Mesenchymal stem cell (in vitro differentiated cells and primary cell): ENCODE data around the gene TCHHL1.

ENCODE experiments used
- DNase-seq: peaks from one replicate; pipeline ENCODE4 v3.0.0-alpha.2; 2013
- H2AFZ ChIP-seq: one replicate; pipeline ENCODE4 v1.6.1; 2013; ENCODE audit warnings: low read depth, mild to moderate bottlenecking, control low read depth, inconsistent platforms, low read length, moderate library complexity
- H2AK5ac ChIP-seq: 2 replicates; pipeline ENCODE4 v1.6.1; 2013; ENCODE audit warnings: low read length, moderate library complexity, mild to moderate bottlenecking, inconsistent platforms; ENCODE audit not compliant: severe bottlenecking
- H2BK120ac ChIP-seq: one replicate; pipeline ENCODE4 v1.6.1; 2013; ENCODE audit warnings: low read depth, mild to moderate bottlenecking, inconsistent platforms, low read length, moderate library complexity
- H2BK12ac ChIP-seq, 2 experiments: one replicate each; pipeline ENCODE4 v1.6.1; 2013; ENCODE audit warnings: inconsistent platforms in 2 of 2, low read length in 2 of 2, mild to moderate bottlenecking in 2 of 2, moderate library complexity in 2 of 2, control low read depth in 1 of 2
- H2BK15ac ChIP-seq: one replicate; pipeline ENCODE4 v1.6.1; 2013; ENCODE audit warnings: mild to moderate bottlenecking, low read depth, inconsistent platforms; ENCODE audit not compliant: poor library complexity, severe bottlenecking
- H2BK5ac ChIP-seq: 2 replicates; pipeline ENCODE4 v1.6.1; 2013; ENCODE audit warnings: low read depth, mild to moderate bottlenecking, low read length, control low read depth, inconsistent platforms; ENCODE audit not compliant: poor library complexity, severe bottlenecking
- H3K14ac ChIP-seq, 2 experiments: one replicate each; pipeline ENCODE4 v1.6.1; 2013; ENCODE audit warnings: inconsistent platforms in 2 of 2, low read length in 2 of 2, control low read depth in 1 of 2, mild to moderate bottlenecking in 1 of 2, moderate library complexity in 1 of 2
- H3K18ac ChIP-seq, 2 experiments: one replicate each; pipeline ENCODE4 v1.6.1; 2013; ENCODE audit warnings: inconsistent platforms in 2 of 2, low read length in 2 of 2, control low read depth in 1 of 2, low read depth in 1 of 2, mild to moderate bottlenecking in 1 of 2
- H3K23ac ChIP-seq, 2 experiments: one replicate each; pipeline ENCODE4 v1.6.1; 2013; ENCODE audit warnings: inconsistent platforms in 2 of 2, low read length in 2 of 2, mild to moderate bottlenecking in 2 of 2, moderate library complexity in 2 of 2, control low read depth in 1 of 2
- H3K27ac ChIP-seq: 2 replicates; pipeline ENCODE4 v1.5.1; 2013; ENCODE audit warnings: mild to moderate bottlenecking, moderate library complexity, low read length, control low read depth, inconsistent platforms; ENCODE audit not compliant: poor library complexity, severe bottlenecking
- H3K27me3 ChIP-seq, 2 experiments: 2 replicates each; pipeline versions ENCODE4 v1.6.1 to v1.7.0; 2013; ENCODE audit warnings: low read length in 2 of 2, mild to moderate bottlenecking in 2 of 2, moderate library complexity in 2 of 2, control low read depth in 1 of 2, inconsistent platforms in 1 of 2; ENCODE audit not compliant: control insufficient read depth in 1 of 2, insufficient read depth in 1 of 2
- H3K36me3 ChIP-seq, 2 experiments: 2 replicates each; pipeline versions ENCODE4 v1.6.1 to v1.7.0; 2013; ENCODE audit warnings: low read length in 2 of 2, control low read depth in 1 of 2, inconsistent platforms in 1 of 2, low read depth in 1 of 2, mild to moderate bottlenecking in 1 of 2; ENCODE audit not compliant: insufficient read depth in 2 of 2, control insufficient read depth in 1 of 2
- H3K4ac ChIP-seq, 2 experiments: one replicate each; pipeline ENCODE4 v1.6.1; 2013; ENCODE audit warnings: inconsistent platforms in 2 of 2, low read length in 2 of 2, mild to moderate bottlenecking in 2 of 2, moderate library complexity in 2 of 2, control low read depth in 1 of 2, low read depth in 1 of 2
- H3K4me1 ChIP-seq: 2 replicates; pipeline ENCODE4 v1.6.1; 2013; ENCODE audit warnings: low read depth, low read length, control low read depth; ENCODE audit not compliant: control insufficient read depth, insufficient read depth
- H3K4me2 ChIP-seq: 2 replicates; pipeline ENCODE4 v1.6.1; 2013; ENCODE audit warnings: low read length, mild to moderate bottlenecking, inconsistent platforms; ENCODE audit not compliant: poor library complexity, severe bottlenecking
- H3K4me3 ChIP-seq, 2 experiments: 2 replicates each; pipeline versions ENCODE4 v1.5.1 to v1.7.0; 2013; ENCODE audit warnings: low read length in 2 of 2, mild to moderate bottlenecking in 2 of 2, control low read depth in 1 of 2, low read depth in 1 of 2; ENCODE audit not compliant: insufficient read depth in 1 of 2
- H3K79me1 ChIP-seq: replicated peaks from 2 replicates; pipeline ENCODE4 v1.6.1; 2013; ENCODE audit warnings: mild to moderate bottlenecking, control low read depth, low read length, inconsistent platforms; ENCODE audit not compliant: poor library complexity, severe bottlenecking
- H3K9ac ChIP-seq: 2 replicates; pipeline ENCODE4 v1.7.0; 2013; ENCODE audit warnings: mild to moderate bottlenecking, low read length, moderate library complexity
- H3K9me3 ChIP-seq: 2 replicates; pipeline ENCODE4 v1.7.0; 2013; ENCODE audit warnings: mild to moderate bottlenecking, low read length; ENCODE audit not compliant: control insufficient read depth
- H4K8ac ChIP-seq: one replicate; pipeline ENCODE4 v1.6.1; 2013; ENCODE audit warnings: inconsistent platforms, mild to moderate bottlenecking, low read length, moderate library complexity
- H4K91ac ChIP-seq: one replicate; pipeline ENCODE4 v1.6.1; 2013; ENCODE audit warnings: mild to moderate bottlenecking, low read length, inconsistent platforms
- WGBS: methylation state at CpG from one replicate; pipeline ENCODE4 v1.1.7; 2013; ENCODE audit warnings: mixed read lengths; 5-methylcytosine and 5-hydroxymethylcytosine counted together

The TCHHL1 gene

DNA sequence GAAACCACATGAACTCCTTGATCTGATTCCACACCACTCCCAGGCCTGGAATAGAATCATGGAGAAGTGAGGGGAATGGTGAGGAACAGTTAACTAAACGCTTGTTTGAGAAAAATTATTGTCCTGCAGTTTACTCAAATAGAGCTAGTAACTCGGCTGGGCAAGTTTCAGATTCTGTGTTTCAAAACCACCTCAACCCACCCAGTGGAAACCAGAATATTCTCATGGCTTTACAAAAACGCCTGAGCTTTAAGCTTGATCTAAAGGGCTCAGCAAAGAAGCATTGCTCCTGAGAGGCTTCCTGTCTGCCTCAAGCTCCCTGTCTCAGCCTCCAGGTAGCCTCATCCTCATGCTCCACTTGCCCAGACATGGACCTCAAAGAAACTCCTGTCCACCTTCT lies 16.6 kb downstream of the TCHHL1 start:
- H3K4me3 ChIP-seq, result no peak overlapping the region
- H3K79me1 ChIP-seq, result no peaks in the 10 kb centered on the region

DNA sequence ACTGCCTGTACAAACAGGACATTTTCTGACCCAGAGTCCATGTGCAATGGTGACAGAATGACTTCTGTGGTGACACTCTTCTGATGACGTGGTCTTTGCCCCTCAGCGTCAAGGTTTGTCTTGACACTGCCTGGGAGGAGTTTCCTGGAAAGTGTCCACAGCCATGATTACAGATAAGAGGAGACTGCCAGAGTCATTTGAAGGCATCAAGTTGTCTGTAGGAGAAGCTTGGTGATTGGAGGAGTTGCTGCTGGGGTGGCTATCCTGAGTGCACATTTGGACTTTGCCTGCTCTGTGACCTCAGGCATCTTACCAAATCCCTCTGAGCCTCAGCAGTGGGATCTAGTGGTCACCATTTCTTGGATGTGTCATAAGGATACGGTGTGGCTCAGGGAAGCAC lies 17.7 kb downstream of the TCHHL1 start:
- H3K23ac ChIP-seq, result peak overlapping the region in 1 of 2 experiments; percentile 14
- H3K18ac ChIP-seq, result no peak overlapping the region
- H3K79me1 ChIP-seq, result no peaks in the 10 kb centered on the region
- no peak for DNase-seq
- H3K27ac ChIP-seq, result no peak overlapping the region
- H3K9me3 ChIP-seq, result no peaks in the 10 kb centered on the region
- H3K27me3 ChIP-seq, result peaks cover 15 to 63% of the 10 kb centered on the region in 2 experiments
- no peak overlapping the region for H4K8ac ChIP-seq
- no peak overlapping the region for H2BK5ac ChIP-seq
- H3K4me2 ChIP-seq, result no peak overlapping the region
- H3K4me3 ChIP-seq, result no peak overlapping the region
- H4K91ac ChIP-seq, result no peak overlapping the region
- no peak overlapping the region for H3K4ac ChIP-seq
- H3K36me3 ChIP-seq, result no peaks in the 10 kb centered on the region
- no peak overlapping the region for H2BK12ac ChIP-seq
- H2BK15ac ChIP-seq, result no peak overlapping the region
- no peak overlapping the region for H3K14ac ChIP-seq
- no peak overlapping the region for H2BK120ac ChIP-seq
- no peak overlapping the region for H2AFZ ChIP-seq
- H2AK5ac ChIP-seq, result no peak overlapping the region
- H3K9ac ChIP-seq, result no peak overlapping the region
- 61% methylated on average over 3 of the region's 3 CpGs for WGBS
- H3K4me1 ChIP-seq, result no peaks in the 10 kb centered on the region

More for the DNA sequence above, 16.6 kb downstream of the TCHHL1 start:
- Histone ChIP-seq H3K4me2 (no peak overlapping the region), H4K8ac (no peak overlapping the region), H2BK120ac (no peak overlapping the region), H3K14ac (no peak overlapping the region), H3K27me3 (peaks cover 11 to 59% of the 10 kb centered on the region in 2 experiments), H2AFZ (no peak overlapping the region), H3K27ac (no peak overlapping the region), H2BK12ac (no peak overlapping the region), H3K4me1 (no peaks in the 10 kb centered on the region), H3K36me3 (no peaks in the 10 kb centered on the region), H2BK15ac (no peak overlapping the region), H3K9ac (no peak overlapping the region), H3K23ac (no peak overlapping the region), H2AK5ac (no peak overlapping the region), H2BK5ac (no peak overlapping the region), H3K9me3 (no peaks in the 10 kb centered on the region), H4K91ac (no peak overlapping the region), H3K4ac (no peak overlapping the region), H3K18ac (no peak overlapping the region)
- WGBS, result 54% methylated on average over 3 of the region's 3 CpGs
- DNase-seq, result no peak

DNA sequence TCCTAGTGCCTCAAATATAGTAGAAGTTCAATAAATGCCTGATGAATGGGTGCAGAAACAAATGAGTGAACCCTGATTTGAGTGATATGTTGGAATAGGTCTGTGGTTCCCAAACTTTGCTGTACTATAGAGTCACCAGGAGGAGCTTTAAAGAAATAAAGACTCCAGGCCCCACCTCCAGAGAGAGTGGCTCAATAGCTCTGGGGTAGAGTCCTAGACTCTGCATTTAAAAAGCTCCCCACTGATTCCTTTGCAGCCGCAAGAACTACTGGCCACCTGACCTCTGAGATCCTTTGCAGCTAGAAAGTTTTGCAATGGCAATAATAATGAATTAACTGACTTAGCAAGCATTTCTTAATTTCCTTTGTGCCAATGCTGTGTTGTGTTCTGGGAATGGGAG lies 20.9 kb downstream of the TCHHL1 start:
- no peak overlapping the region for H2AFZ ChIP-seq
- no peaks in the 10 kb centered on the region for H3K4me1 ChIP-seq
- no peak overlapping the region for H3K9ac ChIP-seq
- H2BK120ac ChIP-seq, result no peak overlapping the region
- no peak overlapping the region for H2AK5ac ChIP-seq
- no peak overlapping the region for H3K23ac ChIP-seq
- H3K36me3 ChIP-seq, result no peaks in the 10 kb centered on the region
- peaks cover 10 to 56% of the 10 kb centered on the region in 2 experiments for H3K27me3 ChIP-seq
- H3K79me1 ChIP-seq, result no peaks in the 10 kb centered on the region
- H4K8ac ChIP-seq, result no peak overlapping the region
- no peak overlapping the region for H4K91ac ChIP-seq
- DNase-seq, result no peak
- WGBS, result no CpG with 5 or more reads among the region's 1 CpG
- H2BK12ac ChIP-seq, result no peak overlapping the region
- no peak overlapping the region for H3K27ac ChIP-seq
- no peak overlapping the region for H2BK15ac ChIP-seq
- no peak overlapping the region for H3K4me2 ChIP-seq
- H2BK5ac ChIP-seq, result no peak overlapping the region
- H3K9me3 ChIP-seq, result no peaks in the 10 kb centered on the region
- H3K14ac ChIP-seq, result no peak overlapping the region
- no peak overlapping the region for H3K18ac ChIP-seq
- no peak overlapping the region for H3K4me3 ChIP-seq
- no peak overlapping the region for H3K4ac ChIP-seq

DNA sequence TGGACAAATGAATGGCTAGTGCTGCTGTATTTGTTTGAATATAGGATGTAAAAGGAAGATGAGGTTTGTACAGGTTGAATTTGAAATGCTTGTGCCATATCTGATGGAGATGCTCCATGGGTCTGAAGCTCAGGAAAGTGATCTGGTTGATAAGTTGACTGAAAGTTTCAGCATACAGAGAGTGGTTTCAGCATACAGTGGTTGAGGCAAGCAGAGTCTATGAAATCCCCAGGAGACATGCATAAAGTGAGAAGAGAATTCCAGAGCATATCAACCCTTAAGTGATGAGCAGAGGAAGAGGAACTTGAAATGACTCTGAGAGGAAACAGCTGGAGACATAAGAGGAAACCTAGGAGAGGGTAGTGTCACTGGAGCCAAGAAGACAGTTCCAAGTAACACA lies 21.7 kb downstream of the TCHHL1 start:
- peaks cover 4 to 57% of the 10 kb centered on the region in 2 experiments for H3K27me3 ChIP-seq
- no peak overlapping the region for H2BK15ac ChIP-seq
- H3K23ac ChIP-seq, result no peak overlapping the region
- H2AFZ ChIP-seq, result no peak overlapping the region
- H4K8ac ChIP-seq, result no peak overlapping the region
- no peak for DNase-seq
- no peak overlapping the region for H2BK120ac ChIP-seq
- no peak overlapping the region for H2BK5ac ChIP-seq
- no peaks in the 10 kb centered on the region for H3K4me1 ChIP-seq
- H3K14ac ChIP-seq, result no peak overlapping the region
- H3K4me3 ChIP-seq, result no peak overlapping the region
- no peak overlapping the region for H3K18ac ChIP-seq
- no peak overlapping the region for H4K91ac ChIP-seq
- no peak overlapping the region for H3K27ac ChIP-seq
- no peak overlapping the region for H3K4ac ChIP-seq
- no peaks in the 10 kb centered on the region for H3K36me3 ChIP-seq
- no peak overlapping the region for H3K4me2 ChIP-seq
- H3K9ac ChIP-seq, result no peak overlapping the region
- no peaks in the 10 kb centered on the region for H3K9me3 ChIP-seq
- H3K79me1 ChIP-seq, result no peaks in the 10 kb centered on the region
- no peak overlapping the region for H2AK5ac ChIP-seq
- H2BK12ac ChIP-seq, result no peak overlapping the region
